Measurements from ENCODE around the gene CFP.

- TF ChIP-seq CTCF (IDR thresholded peaks at IDR 0.05) (no peak), POLR2A (IDR thresholded peaks at IDR 0.05; ENCODE audit: low read depth) (no peak), POLR2AphosphoS5 (IDR thresholded peaks at IDR 0.05) (no peak), EP300 (IDR thresholded peaks at IDR 0.05) (no peak)
Observed at GRCh38 chrX:47611489-47611888, 18.2 kb downstream of the CFP start.

Measured in esophagus muscularis mucosa (tissue), 4 donors.